ENCODE measurements around the gene ARHGAP26.
"Not testable (repeated sequence)": the region's sequence is repeated elsewhere in the genome, so short reads cannot be mapped to it uniquely, and the experiment has no call there.

Gene ARHGAP26

DNA sequence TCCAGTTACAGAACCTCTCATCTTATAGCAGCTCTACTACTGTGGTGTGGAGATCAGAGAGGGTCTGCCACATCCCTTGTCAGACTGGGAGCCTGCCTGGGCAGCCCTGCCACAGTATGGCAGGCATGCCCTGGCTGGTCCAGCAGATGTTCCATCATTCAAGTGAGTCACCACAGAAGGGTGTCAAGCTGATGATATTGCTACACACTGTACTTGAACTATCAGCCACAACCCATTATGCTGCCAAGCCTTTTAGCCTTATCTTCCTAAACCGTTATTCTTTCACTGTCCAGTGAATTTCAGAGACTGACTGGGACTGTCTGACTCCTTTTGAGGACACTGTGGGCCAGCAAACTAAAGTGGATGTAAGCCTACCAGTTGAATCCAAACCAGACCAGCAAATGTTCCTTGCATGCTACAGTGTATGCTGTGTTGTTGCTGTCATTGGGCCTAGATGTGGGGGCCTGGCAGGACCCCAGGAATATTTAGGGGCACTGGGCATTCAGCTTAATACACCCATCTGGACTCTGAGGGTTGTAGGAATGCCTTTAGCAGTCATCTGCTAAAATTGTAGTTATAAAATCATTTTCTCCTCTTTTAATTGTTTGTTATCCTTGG, 430.7 kb downstream of the ARHGAP26 start:
- DNase-seq = no peak

DNA sequence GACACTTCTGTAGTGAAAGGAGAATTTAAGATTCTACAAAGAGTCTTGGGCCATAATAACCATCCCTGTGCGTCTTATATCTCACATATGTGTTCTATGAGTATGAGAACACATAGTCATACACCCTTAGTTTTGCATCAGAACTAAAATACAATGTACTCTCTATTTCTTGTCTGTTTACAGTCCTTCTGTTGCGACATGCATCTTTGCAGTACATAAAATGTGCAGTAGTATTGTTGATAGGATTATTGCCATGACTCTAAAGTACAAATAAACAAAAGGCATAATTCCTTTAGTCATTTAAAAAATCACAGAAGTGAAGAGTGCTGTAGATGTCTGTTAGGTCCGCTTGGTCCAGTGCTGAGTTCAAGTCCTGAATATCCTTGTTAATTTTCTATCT, 431.4 kb downstream of the ARHGAP26 start:
- no peak for DNase-seq

- not testable (repeated sequence) for DNase-seq
These were observed 433.3 kb downstream of the ARHGAP26 start for GRCh38 chr5:143203301-143203956.

GRCh38 chr5:143204474-143205246, 434.5 kb downstream of the ARHGAP26 start:
- DNase-seq = no peak

GRCh38 chr5:143205386-143205785, 435.2 kb downstream of the ARHGAP26 start:
- DNase-seq = no peak

- no peak for DNase-seq
These were observed 435.7 kb downstream of the ARHGAP26 start for GRCh38 chr5:143205883-143206195.

DNA sequence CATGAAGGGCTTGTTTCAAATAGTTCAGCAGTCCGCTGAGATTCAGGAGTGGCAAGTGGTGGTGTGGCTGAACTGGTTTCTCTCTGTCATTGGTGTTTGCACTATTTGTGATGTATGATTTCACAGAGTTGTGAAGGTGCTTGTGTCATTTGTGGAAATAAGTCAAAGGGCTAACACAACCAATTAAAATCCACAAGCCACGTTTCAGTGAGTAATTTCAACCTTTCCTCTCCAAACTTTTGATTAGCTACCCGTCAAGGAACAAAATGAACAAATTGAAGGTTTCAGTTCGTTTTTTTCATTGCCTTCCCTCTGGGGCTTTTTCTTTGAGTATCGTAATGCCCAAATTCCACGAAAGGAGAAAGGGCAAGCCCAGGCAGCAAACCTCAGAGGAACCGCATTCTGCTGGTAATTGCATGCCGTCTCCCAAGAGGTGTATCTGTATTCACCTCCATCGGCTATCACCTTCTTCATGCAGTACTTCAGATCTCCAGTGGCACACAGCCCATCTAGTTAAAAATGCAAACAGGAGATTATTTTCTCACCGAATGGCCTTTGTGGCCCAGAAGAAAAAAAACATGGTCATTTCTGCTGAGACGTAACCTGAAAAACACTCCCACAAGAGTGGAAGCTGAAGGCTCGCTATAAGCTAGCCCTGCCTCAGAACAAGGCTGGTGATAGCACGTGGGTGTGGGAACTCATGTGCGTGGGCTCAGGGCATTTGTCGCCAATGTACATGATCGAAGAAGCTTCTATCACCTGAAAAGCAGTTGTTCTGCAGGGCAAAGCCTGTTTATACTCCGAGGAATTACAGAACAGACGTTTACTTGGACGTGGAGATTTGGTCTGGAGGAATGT, 436.2 kb downstream of the ARHGAP26 start:
- no peak for DNase-seq

DNA sequence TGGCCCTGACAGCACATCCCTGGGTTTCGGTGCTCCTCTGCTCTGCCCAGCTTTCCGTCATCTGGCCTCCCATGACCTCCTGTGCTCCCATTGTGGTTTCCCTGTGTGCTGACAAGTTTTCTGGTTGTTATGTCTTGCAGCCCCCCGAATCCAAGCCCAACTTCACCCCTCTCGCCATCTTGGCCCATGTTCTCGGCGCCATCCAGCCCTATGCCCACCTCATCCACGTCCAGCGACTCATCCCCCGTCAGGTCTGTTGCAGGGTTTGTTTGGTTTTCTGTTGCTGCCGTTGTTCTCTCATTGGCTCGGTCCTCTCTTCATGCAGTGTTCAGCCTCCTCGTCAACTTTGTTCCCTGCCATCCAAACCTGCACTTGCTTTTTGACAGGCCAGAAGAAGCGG, 436.9 kb downstream of the ARHGAP26 start:
- no peak for DNase-seq

- no peak for DNase-seq
These were observed 437.6 kb downstream of the ARHGAP26 start for GRCh38 chr5:143207563-143208364.

DNA sequence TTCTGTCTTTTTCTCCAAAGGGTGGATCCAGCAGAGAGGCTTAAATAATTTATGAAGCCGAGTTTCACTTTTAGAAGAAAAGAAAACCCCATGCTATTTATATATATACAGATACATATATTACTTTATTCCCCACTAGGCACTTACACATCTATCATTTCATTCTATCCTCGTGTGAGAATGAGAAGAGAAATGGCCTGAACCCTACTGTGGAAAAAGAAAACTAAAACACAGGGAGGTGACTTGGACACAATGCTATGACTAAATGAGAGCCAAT, 438.1 kb downstream of the ARHGAP26 start:
- no peak for DNase-seq

- DNase-seq = no peak
These were observed 438.8 kb downstream of the ARHGAP26 start for GRCh38 chr5:143208781-143209510.

- no peak for DNase-seq
These were observed 439.8 kb downstream of the ARHGAP26 start for GRCh38 chr5:143209881-143210395.

DNA sequence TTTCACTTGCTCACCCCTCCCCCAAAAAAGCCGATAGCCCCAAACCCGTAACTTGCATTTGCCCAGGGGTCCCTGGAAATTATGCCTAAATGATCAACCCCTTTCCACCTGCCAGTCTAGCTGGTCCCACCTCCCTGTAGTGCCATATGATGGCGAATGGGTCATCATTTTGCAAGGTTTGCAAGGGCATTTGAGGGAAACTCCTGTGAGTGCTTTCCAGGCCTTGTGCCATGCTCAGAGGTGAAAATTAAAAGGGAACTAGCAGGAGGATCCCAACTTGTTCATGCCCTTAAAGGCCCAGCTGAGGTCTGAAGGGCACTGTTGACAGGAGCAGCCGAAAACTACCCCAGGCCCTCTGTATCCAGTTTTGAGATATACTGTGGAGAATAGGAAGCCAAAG, 440.4 kb downstream of the ARHGAP26 start:
- no peak for DNase-seq

DNA sequence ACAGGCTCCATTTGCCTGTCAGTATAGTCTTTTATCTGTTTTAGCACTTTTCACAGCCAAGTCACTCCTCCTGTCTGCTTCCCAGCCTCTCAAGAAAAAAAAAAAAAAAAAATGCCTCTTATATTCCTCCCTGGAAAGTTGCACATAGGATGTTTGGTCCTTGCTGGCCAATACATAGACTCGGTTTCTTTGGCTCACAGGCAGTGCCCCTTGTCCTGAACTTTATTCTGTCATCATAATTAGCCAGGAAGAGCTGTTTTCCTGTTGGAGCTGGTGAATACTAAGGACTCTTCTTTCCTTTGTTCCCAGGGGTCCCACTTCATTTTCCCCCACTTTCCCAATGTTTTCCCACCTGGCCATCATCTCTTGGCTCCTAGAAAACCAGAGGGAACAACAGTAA, 442.1 kb downstream of the ARHGAP26 start:
- no peak for DNase-seq

- no peak for DNase-seq
These were observed 443.2 kb downstream of the ARHGAP26 start for GRCh38 chr5:143213231-143213850.

- DNase-seq = no peak
These were observed 443.7 kb downstream of the ARHGAP26 start for GRCh38 chr5:143213851-143214363.

GRCh38 chr5:143214458-143214857, 444.3 kb downstream of the ARHGAP26 start:
- DNase-seq = no peak

DNA sequence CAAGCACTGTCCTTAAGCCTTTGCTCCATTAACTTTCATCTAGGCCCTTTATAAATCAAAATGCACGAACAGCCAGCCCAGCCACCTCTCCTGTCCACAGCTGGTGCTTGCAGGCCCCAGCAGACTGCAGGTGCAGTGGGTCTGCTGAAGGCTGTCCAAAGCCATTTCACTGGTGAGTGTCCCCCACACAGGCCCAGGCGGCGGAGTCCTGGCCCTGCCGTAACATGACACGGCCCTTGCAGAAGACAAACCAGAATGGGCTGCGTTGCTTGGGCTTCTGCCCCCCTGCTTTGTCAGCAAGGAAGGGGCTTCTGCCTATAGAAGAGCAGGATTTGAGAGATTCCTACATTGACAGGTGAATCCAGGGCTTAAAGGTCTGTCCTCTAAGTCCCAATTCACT, 444.7 kb downstream of the ARHGAP26 start:
- no peak for DNase-seq

- DNase-seq = no peak
These were observed 445.5 kb downstream of the ARHGAP26 start for GRCh38 chr5:143215690-143216089.

- DNase-seq = no peak
These were observed 446.0 kb downstream of the ARHGAP26 start for GRCh38 chr5:143216211-143216610.
